GM08714 (cell line): ENCODE measurements around the gene CADM2.

Experiments used
- H3K4me3 ChIP-seq: fragments of 200-500 bp; sonication (Bioruptor generic); 2 replicates; pipeline ENCODE4 v1.5.1; 2014; ENCODE audit warnings: mild to moderate bottlenecking, low read length, inconsistent platforms
- ZNF274 ChIP-seq: IDR thresholded peaks from 2 replicates; pipeline ENCODE4 v1.6.1; 2012; ENCODE audit warnings: mild to moderate bottlenecking, low read depth, low read length

Gene CADM2

DNA sequence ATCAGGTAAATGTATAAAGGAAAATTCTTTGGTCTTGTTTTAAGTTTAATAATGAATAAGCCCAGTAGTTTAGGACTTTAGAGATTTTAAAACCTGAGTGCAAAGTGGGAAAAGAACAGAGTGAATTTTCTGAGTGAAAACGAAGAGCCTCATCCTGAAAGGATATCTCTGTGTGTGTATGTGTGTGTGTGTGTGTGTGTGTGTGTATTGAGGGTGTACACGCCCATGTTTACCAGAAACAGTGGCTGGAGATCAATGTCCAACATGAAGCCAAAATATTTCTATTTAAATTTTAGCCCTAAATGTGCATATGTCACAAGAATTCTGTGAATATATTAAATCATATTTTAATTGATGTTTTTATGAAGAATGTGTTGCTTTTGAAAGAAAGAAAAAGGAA lies 549.9 kb downstream of the CADM2 start:
- H3K4me3 ChIP-seq, result no peak overlapping the region
- TF ChIP-seq ZNF274, result no peak

GRCh38 chr3:85516146-85516545 lies 557.4 kb downstream of the CADM2 start:
- TF ChIP-seq ZNF274, result no peak
- no peak overlapping the region for H3K4me3 ChIP-seq

- no peak for TF ChIP-seq ZNF274
- no peak overlapping the region for H3K4me3 ChIP-seq
Measured at GRCh38 chr3:85524104-85524503, 565.3 kb downstream of the CADM2 start.

DNA sequence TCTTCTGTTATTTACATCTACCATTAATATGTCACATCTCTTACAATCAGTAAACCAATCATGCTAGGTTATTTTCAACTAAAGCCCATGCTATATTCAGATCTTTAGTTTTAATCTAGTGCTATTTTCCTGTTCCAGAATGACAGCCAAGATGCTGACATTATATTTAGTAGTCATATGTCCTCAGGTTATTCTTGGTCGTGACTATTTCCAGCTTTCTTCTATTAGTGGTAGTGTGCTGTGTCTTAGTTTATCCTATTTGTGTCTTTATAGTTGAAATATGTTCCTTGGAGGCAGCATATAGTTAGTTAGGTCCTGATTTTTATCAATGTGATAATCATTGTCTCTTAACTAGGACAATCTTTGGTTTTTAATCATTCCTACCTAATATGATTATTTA lies 566.5 kb downstream of the CADM2 start:
- no peak for TF ChIP-seq ZNF274
- H3K4me3 ChIP-seq, result no peak overlapping the region

- no peak for TF ChIP-seq ZNF274
- no peak overlapping the region for H3K4me3 ChIP-seq
Measured at GRCh38 chr3:85533586-85533985, 574.8 kb downstream of the CADM2 start.

- no peak for TF ChIP-seq ZNF274
Measured at GRCh38 chr3:85535517-85535916, 576.7 kb downstream of the CADM2 start.

DNA sequence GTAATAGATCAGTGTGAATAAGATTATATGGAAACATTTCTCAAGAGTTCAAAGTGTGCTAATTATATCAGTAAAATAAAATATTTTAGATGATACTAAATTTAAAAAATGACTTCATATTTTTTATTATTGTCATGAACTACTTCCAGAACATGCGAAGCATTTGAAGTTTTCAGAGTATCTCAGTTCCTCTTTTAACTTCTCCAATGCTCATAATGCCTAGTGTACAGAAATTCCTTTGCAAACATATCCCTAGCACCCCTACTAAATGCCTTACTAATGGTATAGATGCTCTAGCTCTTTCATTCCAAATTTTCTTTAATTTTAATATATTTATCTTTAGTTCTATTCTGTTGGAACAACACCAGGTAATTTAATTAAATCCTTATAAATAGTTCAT lies 580.4 kb downstream of the CADM2 start:
- no peak overlapping the region for H3K4me3 ChIP-seq
- TF ChIP-seq ZNF274, result no peak

More at GRCh38 chr3:85535517-85535916, 576.7 kb downstream of the CADM2 start:
- no peak overlapping the region for H3K4me3 ChIP-seq

GRCh38 chr3:85554153-85554552 lies 595.4 kb downstream of the CADM2 start:
- TF ChIP-seq ZNF274, result no peak
- H3K4me3 ChIP-seq, result no peak overlapping the region

GRCh38 chr3:85560088-85560785 lies 601.4 kb downstream of the CADM2 start:
- no peak for TF ChIP-seq ZNF274
- H3K4me3 ChIP-seq, result no peak overlapping the region

GRCh38 chr3:85567071-85567676 lies 608.4 kb downstream of the CADM2 start:
- TF ChIP-seq ZNF274, result no peak
- H3K4me3 ChIP-seq, result no peak overlapping the region

GRCh38 chr3:85570819-85571218 lies 612.0 kb downstream of the CADM2 start:
- H3K4me3 ChIP-seq, result no peak overlapping the region
- no peak for TF ChIP-seq ZNF274

DNA sequence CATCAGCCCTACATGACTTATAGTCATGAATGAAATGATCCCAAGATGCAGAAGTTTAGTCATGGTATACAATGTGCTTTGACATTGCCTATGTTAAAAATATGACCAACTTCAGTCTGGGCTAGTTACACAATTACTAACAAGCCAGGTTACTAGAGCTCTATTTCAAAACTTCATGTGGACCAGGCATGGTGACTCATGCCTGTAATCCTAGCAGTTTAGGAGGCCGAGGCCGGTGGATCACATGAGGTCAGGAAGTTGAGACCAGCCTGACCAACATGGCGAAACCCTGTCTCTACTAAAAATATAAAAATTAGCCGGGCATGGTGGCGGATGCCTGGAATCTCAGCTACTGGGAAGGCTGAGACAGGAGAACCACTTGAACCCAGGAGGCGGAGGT lies 613.0 kb downstream of the CADM2 start:
- H3K4me3 ChIP-seq, result no peak overlapping the region
- no peak for TF ChIP-seq ZNF274

DNA sequence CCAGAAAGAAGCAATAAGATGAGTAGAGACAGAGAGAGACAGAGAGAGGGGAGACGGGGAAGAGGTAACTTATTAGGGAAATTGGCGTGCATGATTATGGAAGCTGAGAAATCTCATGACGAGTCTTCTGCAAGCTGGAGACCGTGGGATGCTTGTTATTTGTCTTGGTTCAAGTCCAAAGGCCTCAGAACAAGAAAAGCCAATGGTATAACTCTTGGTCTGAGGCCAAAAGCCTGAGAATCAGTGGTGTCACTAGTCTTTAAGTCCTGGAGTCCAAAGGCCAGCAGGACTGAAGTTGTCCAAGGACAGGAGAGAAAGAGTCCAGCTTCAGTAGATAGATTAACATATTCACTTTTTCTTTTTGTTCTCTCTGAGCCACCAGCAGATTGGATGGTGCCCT lies 613.6 kb downstream of the CADM2 start:
- no peak for TF ChIP-seq ZNF274
- no peak overlapping the region for H3K4me3 ChIP-seq

GRCh38 chr3:85572978-85573377 lies 614.2 kb downstream of the CADM2 start:
- H3K4me3 ChIP-seq, result no peak overlapping the region
- no peak for TF ChIP-seq ZNF274

- TF ChIP-seq ZNF274, result no peak
- no peak overlapping the region for H3K4me3 ChIP-seq
Measured at GRCh38 chr3:85574006-85574705, 615.4 kb downstream of the CADM2 start.

DNA sequence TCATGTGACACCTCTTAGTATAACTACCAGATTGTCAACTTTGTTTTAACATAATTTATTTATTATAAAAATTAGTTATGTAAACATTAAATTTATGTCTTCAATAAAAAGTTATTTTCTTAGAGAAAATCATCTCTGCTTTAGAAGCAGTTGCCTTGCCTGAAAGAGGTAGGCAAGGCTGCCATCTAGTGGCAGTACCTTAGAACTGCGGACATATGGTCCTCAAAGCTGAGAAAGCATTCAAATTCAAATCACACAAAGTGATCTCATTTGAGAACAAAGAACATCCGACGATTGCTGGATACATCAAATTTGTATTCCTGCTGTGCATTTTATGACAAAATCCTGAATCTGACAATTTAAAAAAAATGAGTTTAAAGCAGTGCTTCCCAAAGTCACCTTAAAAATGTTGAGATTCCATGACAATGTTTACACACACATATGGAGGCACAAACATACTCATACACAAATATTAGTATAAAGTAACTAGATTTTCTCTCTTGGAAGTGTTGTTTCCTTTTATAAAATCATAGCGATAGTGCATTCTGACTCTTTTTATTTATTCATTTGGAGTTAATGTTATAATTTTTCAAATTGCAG lies 617.4 kb downstream of the CADM2 start:
- no peak overlapping the region for H3K4me3 ChIP-seq
- no peak for TF ChIP-seq ZNF274
